HUES48 (cell line): ENCODE data around the gene OR6K3.

ENCODE experiments used
- H3K27ac ChIP-seq: one replicate; pipeline ENCODE4 v1.7.0; 2013; ENCODE audit warnings: low read depth, low read length, inconsistent platforms
- H3K27me3 ChIP-seq: 2 replicates; pipeline ENCODE4 v1.6.1; 2013; ENCODE audit warnings: mild to moderate bottlenecking, low read length; ENCODE audit not compliant: control insufficient read depth, insufficient read depth
- H3K36me3 ChIP-seq: 2 replicates; pipeline ENCODE4 v1.6.1; 2013; ENCODE audit warnings: low read length; ENCODE audit not compliant: control insufficient read depth, insufficient read depth
- H3K4me1 ChIP-seq: 2 replicates; pipeline ENCODE4 v1.6.1; 2013; ENCODE audit warnings: mild to moderate bottlenecking, low read length; ENCODE audit not compliant: control insufficient read depth, insufficient read depth
- H3K4me3 ChIP-seq: 2 replicates; pipeline ENCODE4 v1.5.1; 2013; ENCODE audit warnings: mild to moderate bottlenecking, low read depth, low read length
- H3K9ac ChIP-seq: 2 replicates; pipeline ENCODE4 v1.6.1; 2013; ENCODE audit warnings: mild to moderate bottlenecking, low read depth, low read length, moderate library complexity
- H3K9me3 ChIP-seq: 2 replicates; pipeline ENCODE4 v1.6.1; 2013; ENCODE audit warnings: low read length; ENCODE audit not compliant: control insufficient read depth, insufficient read depth

Gene OR6K3

DNA sequence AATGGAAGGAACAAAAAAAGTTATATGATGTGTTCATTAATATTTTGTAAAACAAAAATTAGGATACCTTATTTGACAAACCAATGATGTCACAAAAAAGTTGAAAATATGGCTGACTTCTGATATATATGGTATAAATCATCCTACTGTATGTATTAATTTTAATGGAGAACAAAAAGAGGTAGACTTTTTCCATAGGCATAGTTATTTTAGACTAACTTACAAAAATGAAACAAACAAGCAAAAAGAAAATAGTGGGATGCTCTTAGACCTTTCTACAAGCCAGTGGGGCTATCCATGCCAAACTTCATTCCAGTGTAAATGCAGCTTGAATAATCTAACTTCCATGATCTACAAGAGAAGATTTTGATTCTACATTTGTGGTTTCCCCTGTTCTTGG, 33.5 kb downstream of the OR6K3 start:
- no peak overlapping the region for H3K27ac ChIP-seq
- H3K4me3 ChIP-seq, result no peak overlapping the region
- H3K9ac ChIP-seq, result no peak overlapping the region
- no peaks in the 10 kb centered on the region for H3K27me3 ChIP-seq
- H3K36me3 ChIP-seq, result no peaks in the 10 kb centered on the region
- H3K9me3 ChIP-seq, result no peaks in the 10 kb centered on the region
- no peaks in the 10 kb centered on the region for H3K4me1 ChIP-seq

DNA sequence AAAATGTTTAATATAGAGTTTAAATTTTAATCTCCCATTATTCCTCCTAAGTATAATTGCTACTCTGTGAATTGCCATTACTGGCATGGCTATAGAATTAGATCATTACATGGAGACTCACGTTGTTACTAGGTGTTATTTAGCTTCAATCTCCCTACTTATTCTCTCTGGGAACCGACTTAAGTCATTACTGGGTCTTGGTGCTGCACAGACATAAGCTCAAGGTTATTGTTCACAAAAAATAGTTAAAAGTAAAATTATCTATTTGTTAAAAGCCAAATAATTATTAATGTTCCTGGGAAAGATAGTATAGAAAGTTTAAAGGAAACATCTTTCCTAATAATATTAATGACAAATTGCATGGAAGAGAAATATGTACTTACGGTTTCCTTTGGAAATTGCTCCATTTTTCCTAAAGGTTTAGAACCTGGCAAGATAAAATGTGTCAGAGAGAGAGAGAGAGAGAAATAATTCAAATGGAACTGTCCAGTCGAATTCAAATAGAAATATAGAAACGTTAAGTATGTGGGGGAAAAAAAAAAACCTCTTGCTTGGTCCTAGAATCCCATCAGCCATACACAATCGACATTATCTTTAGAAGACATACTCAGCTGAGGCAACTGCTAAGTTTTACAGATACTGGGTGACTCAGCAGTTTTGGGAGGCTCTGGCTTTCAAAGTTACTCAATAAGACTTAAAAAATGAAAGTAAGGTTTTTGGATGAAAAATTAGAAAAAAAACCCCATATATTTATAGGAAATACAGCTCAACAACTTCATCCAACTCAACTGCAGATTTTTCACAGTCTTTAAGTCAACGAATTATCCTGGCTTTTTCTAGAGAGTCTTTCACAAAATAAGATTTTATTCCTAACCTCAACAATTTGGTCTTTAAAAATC, 34.2 kb downstream of the OR6K3 start, which contains the start of gene SPTA1:
Gene SPTA1, minus strand, starts transcription at position 605 of the 899 bp plus-strand sequence. Its CDS starts 198 bp downstream, at position 407.
- Histone ChIP-seq H3K27me3 (no peaks in the 10 kb centered on the region), H3K27ac (no peak within 1 kb of the TSS), H3K9me3 (no peaks in the 10 kb centered on the region), H3K9ac (no peak within 1 kb of the TSS), H3K36me3 (no peaks in the 10 kb centered on the region), H3K4me3 (no peak within 1 kb of the TSS), H3K4me1 (no peaks in the 10 kb centered on the region)

DNA sequence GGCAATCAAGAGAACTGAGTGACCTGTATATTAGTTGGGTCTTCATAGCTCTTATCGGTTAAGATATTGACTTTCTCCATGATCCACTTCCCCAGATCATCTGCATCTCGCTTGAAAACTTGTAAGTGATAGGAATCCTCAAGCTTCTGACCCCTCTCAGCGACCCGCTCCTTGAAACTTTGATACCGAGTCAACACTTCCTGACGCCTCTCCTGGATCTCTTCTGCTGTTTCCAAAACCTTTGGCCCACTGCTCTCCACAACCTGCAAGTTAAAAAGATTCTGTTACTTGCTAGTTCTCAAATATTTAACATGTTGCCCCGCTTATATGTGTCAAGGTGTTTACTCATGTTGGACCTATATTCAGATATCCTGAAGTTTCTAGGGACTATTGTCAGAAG, 35.4 kb downstream of the OR6K3 start:
- Histone ChIP-seq H3K4me3 (no peak overlapping the region), H3K9ac (no peak overlapping the region), H3K9me3 (no peaks in the 10 kb centered on the region), H3K36me3 (no peaks in the 10 kb centered on the region), H3K27ac (no peak overlapping the region), H3K4me1 (no peaks in the 10 kb centered on the region), H3K27me3 (no peaks in the 10 kb centered on the region)

DNA sequence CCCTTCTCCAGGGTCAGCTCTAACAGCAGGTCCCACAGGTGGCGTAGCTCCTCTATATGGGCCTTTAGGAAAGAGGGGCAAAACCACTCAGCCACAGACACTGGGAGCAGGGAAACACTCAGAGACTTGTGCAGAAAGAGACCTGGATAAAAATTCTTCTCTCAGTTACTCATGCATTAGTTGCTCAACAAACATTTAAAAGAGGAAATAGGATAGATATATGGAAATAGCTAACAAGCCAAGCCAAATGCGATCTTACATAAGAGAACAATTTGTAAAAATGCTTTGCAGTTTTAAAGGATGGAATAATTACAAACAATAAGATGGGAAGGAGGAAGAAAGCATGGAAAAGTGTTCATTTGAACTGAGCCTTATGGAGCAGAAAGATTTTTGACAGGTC, 38.9 kb downstream of the OR6K3 start:
- no peaks in the 10 kb centered on the region for H3K27me3 ChIP-seq
- no peak overlapping the region for H3K27ac ChIP-seq
- H3K9me3 ChIP-seq, result no peaks in the 10 kb centered on the region
- H3K36me3 ChIP-seq, result no peaks in the 10 kb centered on the region
- no peak overlapping the region for H3K9ac ChIP-seq
- no peak overlapping the region for H3K4me3 ChIP-seq
- H3K4me1 ChIP-seq, result no peaks in the 10 kb centered on the region

DNA sequence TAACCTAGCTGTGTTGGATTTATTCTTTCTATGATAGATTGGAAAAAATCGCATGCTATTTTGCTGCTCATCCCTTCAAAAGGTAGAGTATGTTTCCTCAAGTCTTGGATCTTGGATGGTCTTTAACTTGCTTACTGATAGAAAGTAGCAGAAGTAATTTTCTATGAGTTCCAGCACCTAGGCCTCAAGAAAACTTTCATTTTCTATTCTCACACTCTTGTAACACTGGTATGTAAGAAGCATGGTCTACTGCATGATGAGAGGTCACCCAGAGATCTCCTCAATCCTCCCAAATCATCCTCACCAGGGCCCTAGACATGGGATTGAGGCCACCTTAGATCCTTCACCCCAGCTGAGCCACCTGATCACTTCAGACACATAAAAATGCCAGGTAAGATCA, 41.2 kb downstream of the OR6K3 start:
- Histone ChIP-seq H3K27ac (no peak overlapping the region), H3K27me3 (no peaks in the 10 kb centered on the region), H3K9me3 (no peaks in the 10 kb centered on the region), H3K4me1 (no peaks in the 10 kb centered on the region), H3K4me3 (no peak overlapping the region), H3K36me3 (no peaks in the 10 kb centered on the region), H3K9ac (no peak overlapping the region)

DNA sequence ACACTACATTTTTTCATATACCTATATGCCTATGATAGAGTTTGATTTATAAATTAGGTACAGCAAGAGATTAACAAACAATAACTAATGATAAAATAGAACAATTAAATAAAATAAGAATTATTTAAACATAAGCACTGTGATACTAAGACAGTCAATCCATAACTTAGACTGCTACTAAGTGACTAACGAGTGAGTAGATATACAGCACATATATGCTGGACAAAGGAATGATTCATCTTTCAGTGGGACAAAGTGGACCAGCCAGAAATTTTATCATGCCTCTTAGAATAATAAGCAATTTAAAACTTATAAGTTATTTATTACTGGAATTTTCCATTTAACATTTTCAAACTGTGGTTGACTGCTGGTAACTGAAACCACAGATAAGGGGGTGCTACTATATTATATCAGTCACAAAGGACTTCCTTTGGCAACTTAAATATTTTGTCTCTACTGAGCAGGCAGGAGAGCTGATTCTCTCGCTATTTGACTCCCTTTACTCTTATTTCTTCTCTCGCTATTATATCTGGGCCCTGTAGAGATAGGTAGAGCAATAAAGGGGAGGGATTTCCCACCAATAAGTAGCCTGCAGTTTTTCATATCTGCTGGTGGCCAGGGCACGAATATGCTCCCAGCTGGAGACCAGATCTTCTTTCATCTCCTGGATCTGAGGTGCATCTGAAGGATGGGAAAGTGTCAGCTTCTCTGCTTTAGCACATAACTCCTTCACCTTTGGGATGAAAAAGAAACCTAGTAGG, 44.8 kb downstream of the OR6K3 start:
- Histone ChIP-seq H3K27ac (no peak overlapping the region), H3K4me3 (no peak overlapping the region), H3K36me3 (no peaks in the 10 kb centered on the region), H3K27me3 (no peaks in the 10 kb centered on the region), H3K9me3 (no peaks in the 10 kb centered on the region), H3K9ac (no peak overlapping the region), H3K4me1 (no peaks in the 10 kb centered on the region)

DNA sequence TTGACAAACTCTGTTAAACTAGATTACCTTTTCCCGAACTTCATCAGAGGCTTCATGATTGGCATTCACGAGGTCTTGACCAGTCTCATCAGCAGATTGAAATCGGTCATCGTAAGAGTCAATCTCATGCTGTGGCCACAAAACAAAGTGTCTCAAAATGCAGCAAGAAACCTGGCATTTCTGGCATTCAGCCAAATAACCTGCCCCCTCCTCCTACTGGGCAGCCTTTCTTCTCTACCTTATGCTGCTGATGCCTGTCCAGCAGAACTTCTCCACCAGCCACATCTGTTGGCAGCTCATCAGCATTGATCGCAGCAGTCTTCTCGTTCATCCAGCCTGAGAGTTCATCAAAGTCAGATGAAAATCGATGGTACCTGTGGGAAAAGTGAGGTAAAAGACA, 46.2 kb downstream of the OR6K3 start:
- Histone ChIP-seq H3K27me3 (no peaks in the 10 kb centered on the region), H3K36me3 (no peaks in the 10 kb centered on the region), H3K4me3 (no peak overlapping the region), H3K9ac (no peak overlapping the region), H3K9me3 (no peaks in the 10 kb centered on the region), H3K27ac (no peak overlapping the region), H3K4me1 (no peaks in the 10 kb centered on the region)
